Measurements from ENCODE around the gene TIMELESS.
"Not testable (repeated sequence)": the region's sequence is repeated elsewhere in the genome, so short reads cannot be mapped to it uniquely, and the experiment has no call there.

Gene TIMELESS

DNA sequence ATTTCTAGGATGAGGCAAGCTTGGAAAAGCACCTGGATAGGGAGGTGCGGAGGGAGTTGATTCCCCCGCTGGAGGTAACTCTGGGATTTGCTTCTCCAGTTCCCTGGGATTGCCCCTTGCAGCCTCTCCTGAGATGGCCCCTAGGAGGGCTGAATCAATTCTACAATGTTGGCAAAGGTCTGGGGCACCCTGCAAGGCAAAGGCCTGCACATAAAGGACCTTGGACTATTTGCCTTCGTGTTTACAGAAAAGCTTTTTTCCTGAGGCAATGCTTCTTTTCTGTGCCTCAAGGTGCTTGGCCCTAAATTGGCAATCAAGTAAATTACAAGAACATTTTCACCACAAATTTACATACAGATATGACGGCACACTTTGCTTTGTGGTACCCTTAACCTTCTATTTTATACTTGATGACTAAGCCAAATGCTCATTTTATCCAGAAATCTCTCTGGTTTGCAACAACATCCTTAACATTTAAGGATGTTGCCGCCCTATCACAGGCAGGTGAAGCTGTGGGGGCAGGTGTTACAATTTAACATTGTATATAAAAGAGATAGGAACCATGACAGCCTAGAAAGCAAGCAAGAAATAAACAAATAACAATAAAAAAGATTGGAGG is 40.3 kb downstream of the TIMELESS start:
- no peak for DNase-seq (ENCODE audit: low spot score)

GRCh38 chr12:56404227-56404626 is 45.0 kb downstream of the TIMELESS start:
- DNase-seq (ENCODE audit: low spot score), result not testable (repeated sequence)

DNA sequence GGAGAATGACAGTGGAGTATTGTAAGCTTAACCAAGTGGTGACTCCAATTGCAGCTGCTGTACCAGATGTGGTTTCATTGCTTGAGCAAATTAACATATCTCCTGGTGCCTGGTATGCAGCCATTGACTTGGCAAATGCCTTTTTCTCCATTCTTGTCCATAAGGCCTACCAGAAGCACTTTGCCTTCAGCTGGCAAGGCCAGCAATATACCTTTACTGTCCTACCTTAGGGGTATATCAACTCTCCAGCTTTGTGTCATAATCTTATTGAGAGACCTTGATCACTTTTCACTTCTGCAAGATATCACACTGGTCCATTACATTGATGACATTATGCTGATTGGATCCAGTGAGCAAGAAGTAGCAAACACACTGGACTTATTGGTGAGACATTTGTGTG is 47.6 kb downstream of the TIMELESS start:
- DNase-seq (ENCODE audit: low spot score), result not testable (repeated sequence)

- DNase-seq (ENCODE audit: low spot score), result not testable (repeated sequence)
Measured at GRCh38 chr12:56401125-56401524, 48.1 kb downstream of the TIMELESS start.

GRCh38 chr12:56399466-56399865 is 49.8 kb downstream of the TIMELESS start:
- DNase-seq (ENCODE audit: low spot score), result not testable (repeated sequence)

GRCh38 chr12:56398324-56398723 is 50.9 kb downstream of the TIMELESS start:
- no peak for DNase-seq (ENCODE audit: low spot score)

DNA sequence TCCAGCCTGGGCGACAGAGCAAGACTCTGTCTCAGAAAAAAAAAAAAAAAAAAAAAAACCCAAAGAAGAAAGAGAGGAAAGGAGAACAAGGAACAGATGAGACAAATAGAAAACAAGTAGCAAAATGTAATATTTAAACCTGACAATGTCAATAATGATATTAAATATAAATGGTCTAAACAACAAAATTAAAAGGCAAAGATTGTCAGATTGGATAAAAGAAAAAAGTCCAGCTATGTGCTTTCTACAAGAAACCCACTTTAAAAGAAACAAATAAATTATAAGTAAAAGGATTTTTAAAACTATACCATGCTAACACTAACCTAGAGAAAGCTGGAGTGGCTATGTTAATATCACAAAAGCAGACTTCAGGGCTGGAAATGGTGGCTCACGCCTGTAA is 56.9 kb downstream of the TIMELESS start:
- no peak for DNase-seq (ENCODE audit: low spot score)

GRCh38 chr12:56391721-56392120 is 57.5 kb downstream of the TIMELESS start:
- DNase-seq (ENCODE audit: low spot score), result no peak

DNA sequence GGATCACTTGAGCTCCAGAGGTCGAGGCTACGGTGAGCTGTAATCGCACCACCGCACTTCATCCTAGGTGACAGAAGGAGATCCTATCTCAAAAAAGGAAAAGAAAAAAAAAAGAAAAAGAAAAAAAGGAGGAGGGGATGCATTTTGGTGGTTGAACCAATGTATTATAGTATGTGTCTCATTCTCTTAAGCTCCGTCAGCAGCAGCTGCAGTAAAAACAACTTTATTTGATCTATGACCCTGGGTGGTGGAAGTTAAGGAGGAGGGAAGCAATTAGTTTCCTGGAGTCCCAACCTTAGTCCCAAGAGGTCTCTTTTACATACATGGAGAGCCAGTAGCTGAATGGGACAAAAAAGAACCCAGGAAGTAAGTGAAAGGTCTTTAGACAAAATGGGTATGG is 59.8 kb downstream of the TIMELESS start:
- no peak for DNase-seq (ENCODE audit: low spot score)

- no peak for DNase-seq (ENCODE audit: low spot score)
Measured at GRCh38 chr12:56387152-56387736, 62.0 kb downstream of the TIMELESS start.

DNA sequence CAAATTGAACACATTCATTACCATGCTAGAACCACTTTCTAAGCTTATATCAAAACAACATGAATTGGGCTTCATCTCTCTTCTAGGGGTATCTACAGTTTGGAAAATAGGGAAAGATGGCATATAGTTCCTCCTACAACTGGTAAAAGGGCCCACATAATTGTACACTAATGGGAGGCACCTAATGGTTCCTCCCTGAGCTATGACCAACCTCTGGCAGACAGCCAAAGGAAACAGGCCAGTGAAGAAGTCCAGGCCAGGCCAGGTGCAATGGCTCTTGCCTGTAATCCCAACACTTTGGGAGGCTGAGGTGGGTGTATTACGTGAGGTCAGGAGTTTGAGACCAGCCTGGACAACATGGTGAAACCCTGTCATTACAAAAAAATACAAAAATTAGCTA is 63.4 kb downstream of the TIMELESS start:
- no peak for DNase-seq (ENCODE audit: low spot score)

GRCh38 chr12:56382611-56383010 is 66.6 kb downstream of the TIMELESS start:
- no peak for DNase-seq (ENCODE audit: low spot score)

- DNase-seq (ENCODE audit: low spot score), result no peak
Measured at GRCh38 chr12:56377989-56378316, 71.3 kb downstream of the TIMELESS start.

- DNase-seq (ENCODE audit: low spot score), result no peak
Measured at GRCh38 chr12:56377310-56377988, 71.8 kb downstream of the TIMELESS start.

DNA sequence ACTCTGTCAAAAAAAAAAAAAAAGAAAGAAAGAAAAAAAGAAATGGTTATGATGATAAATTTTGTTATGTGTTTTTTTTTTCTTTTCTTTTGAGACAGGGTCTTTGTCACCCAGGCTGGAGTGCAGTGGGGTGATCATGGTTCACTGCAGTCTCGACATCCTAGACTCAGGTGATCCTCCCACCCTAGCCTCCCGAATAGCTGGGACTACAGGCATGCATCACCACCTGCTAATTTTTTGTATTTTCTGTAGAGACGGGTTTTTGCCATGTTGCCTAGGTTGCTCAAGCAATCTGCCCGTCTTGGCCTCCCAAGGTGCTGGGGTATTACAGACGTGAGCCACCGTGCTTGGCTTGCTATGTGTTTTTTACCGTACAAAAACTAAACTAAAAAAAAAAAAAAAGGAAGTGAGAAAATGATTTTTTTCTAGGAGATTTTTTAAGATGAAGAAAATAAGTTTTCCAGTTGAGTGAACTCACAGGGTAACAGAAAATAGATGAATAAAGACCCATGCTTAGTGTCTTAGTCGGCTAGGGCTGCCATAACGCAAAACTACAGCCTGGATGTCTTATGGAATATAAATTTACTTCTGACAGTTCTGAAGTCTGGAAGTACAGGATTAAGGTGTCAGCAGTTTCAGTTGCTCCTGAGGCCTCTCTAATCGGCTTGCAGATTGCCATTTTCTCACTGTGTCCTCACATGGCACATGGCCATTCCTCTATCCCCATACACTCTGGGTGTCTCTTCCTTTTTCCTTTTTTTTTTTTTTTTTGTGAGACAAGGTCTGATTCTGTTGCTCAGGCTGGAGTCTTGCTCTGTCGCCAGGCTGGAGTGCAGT is 73.4 kb downstream of the TIMELESS start:
- DNase-seq (ENCODE audit: low spot score), result peak; percentile 91

DNA sequence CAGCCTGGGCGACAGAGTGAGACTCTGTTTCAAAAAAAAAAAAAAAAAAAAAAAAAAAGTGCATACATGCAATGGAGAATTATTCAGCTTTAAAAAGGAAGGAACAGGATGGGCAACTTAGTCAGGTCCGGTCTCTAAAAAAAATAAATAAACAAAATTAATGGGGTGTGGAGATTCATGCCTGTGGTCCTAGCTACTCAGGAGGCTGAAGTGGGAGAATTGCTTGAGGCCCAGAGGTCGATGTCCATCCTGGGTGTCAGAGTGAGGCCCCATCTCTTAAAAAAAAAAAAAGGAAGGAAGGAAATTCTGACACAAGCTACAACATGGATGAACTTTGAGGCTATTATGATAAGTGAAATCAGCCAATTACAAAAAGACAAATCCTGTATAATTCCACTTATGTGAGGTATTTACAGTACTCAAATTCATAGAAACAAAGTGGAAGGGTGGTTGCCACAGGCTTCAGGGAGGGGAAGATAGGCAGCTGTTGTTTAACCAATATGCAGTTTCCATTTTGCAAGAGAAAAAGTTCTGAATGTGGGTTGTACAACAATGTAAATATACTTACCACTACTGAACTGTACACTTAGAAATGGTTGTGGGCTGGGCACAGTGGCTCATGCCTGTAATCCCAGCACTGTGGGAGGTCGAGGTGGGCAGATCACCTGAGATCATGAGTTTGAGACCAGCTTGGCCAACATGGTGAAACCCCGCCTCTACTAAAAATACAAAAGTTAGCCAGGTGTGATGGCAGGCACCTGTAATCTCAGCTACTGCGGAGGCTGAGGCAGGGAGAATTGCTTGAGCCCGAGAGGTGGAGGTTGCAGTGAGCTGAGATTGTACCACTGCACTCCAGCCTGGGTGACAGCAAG is 74.3 kb downstream of the TIMELESS start:
- peak; percentile 52 for DNase-seq (ENCODE audit: low spot score)

GRCh38 chr12:56373515-56373914 is 75.7 kb downstream of the TIMELESS start:
- no peak for DNase-seq (ENCODE audit: low spot score)

GRCh38 chr12:56366948-56367347 is 82.3 kb downstream of the TIMELESS start:
- DNase-seq (ENCODE audit: low spot score), result no peak

All from NAMALWA (cell line).